GM19025 (cell line): ENCODE data around the gene HTR2A.
"Not testable (repeated sequence)": the region's sequence is repeated elsewhere in the genome, so short reads cannot be mapped to it uniquely, and the experiment has no call there.

ENCODE experiments used
- ATAC-seq: cut with Tn5 transposase; IDR thresholded peaks from one replicate; pipeline ENCODE4 v1.9.1; 2021; ENCODE audit warnings: mild to moderate bottlenecking, low read depth, moderate library complexity; ENCODE audit not compliant: unreplicated experiment

The HTR2A gene

DNA sequence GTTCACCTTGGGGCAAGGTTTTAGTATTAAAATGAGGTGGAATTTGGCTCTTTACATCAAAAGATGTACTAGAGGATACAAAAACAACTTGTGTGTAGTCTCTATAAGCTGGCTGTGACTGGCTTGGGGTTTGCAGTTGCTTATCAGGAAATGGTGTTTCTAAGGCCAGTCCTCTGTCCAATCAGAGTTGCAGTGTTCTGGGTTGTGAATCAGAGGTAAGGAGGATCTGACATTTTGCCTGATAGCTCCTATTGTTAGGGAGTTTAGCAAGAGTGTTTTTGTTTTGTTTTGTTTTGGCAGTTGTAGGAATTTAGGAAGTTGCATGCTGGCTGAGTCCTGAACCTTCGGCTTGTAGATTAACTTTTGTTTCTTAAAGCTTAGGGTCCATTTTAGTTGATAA is 79.8 kb downstream of the HTR2A start:
- ATAC-seq = no peak

DNA sequence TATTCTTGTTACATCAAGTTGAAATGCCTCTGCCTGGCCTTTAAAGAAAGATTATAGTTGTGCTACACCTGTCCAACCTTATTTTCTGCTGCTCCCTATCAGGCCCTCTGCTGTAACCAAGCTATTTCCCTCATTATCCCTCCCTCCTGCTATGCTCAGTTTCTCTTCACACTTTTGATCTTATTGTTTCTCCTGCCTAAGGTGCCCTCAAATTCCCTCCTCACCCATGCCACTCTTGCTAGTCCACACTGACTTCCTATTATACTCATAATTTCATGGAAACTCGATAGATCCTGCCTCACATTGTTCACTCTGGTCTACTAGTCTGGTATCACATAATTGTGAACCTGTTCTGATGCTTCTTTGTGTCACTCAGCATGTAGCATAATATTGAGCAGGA is 80.5 kb downstream of the HTR2A start:
- no peak for ATAC-seq

DNA sequence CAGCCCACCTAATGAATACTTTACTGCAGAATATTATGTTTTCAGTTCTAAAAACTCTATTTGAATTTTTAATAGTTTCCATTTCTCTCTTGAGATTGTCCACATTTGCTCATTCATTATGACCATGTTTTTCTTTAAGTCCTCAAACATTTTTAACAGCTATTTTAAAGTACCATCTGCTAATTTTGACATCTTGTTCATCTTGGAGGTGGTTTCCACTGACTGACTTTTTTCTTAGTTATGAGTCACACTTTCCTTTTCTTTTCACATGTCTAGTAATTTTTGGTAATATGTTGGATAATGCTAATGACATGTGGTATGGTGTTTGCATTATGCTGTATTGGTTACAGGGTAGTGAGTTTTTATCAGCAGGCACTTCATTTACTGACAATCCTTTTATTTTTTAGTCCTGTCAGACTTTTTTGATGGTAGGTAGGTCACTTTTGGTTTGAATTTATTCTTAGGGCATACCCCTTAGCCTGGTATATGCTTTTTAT is 84.5 kb downstream of the HTR2A start:
- no peak for ATAC-seq

DNA sequence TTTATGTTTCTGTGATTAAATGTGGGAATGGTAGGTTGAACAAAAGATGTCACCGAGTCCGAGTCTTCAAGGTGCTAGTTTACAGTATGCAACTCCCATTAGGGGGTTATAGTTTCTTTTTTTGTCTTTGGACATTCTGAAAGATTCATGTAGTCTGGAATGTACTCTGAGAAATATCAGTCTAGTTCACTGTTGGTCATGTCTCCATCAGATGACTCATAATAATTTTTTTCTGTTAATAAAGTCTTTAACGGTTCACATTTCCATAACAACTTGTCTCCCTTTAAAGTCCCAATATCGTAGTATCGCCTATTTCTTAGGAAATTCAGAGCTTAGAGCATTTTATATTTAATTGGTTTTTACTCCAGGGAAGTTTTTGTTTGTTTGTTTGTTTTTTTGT is 86.4 kb downstream of the HTR2A start:
- ATAC-seq = no peak

DNA sequence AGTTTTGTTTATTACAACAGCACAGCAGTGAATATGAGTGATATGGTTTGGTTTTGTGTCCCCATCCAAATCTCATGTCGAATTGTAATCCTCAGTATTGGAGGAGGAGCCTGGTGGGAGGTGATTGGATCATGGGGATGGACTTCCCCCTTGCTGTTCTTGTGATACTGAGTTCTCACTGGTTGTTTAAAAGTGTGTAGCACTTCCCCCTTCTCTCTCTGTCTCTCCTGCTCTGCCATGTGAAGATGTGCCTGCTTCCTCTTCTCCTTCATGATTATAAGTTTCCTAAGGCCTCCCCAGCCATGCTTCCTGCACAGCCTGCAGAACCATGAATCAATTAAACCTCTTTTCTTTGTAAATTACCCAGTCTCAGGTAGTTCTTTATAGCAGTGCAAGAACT is 91.9 kb downstream of the HTR2A start:
- ATAC-seq = not testable (repeated sequence)

DNA sequence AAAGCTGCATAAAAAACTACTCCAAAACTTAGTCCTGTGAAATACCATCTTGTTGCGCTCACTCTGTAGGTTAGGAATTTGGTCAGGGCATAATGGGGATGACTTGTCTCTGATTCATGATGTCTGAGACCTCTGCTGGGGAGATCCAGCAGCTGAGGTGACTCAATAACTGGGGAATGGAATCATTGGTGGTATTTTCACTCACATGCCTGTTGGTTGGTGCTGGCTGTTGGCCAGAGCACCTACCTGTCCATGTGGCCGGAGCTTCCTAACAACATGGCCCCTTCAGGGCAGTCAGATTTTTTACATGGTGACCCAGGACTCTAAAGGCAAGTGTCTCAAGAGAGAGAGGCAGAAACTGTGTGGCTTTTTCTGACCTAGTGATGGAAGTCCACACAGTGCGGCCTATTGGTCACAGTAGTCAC is 92.5 kb downstream of the HTR2A start:
- no peak for ATAC-seq

DNA sequence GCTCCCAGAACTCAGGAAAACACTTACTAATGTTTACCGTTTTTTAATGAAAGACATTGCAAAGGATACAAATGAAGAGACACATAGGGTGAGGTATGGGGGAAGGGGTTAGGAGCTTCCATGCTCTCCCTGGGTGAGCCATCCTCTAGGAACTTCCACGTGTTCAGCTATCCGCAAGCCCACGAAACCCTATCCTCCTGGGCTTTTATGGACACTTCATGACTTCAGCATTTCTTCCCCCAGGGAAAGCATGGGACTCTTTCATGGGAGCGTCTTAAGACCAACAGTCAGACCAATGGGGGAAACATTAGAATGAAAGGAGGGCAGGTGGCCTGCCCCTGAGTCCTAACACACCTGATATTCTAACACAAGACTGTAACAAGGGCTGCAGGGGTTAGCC is 93.3 kb downstream of the HTR2A start:
- no peak for ATAC-seq

DNA sequence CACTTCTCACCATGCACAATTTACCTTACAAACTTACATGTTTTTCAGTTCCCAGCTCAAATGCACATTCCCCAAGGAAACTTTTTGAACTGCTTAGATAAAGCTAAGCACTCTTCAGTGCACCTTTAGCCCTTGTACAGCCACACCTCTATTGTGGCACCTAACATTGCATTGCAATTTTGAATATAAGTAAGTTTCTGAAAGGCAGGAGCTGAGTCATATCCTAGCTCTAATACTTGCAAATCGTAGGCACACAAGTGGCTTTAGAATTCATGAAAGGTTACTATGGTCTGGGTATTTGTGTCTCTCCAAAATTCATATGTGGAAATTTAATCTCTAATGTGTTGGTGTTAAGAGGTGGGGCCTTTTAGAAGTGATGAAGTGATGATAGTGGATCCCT is 95.0 kb downstream of the HTR2A start:
- no peak for ATAC-seq

DNA sequence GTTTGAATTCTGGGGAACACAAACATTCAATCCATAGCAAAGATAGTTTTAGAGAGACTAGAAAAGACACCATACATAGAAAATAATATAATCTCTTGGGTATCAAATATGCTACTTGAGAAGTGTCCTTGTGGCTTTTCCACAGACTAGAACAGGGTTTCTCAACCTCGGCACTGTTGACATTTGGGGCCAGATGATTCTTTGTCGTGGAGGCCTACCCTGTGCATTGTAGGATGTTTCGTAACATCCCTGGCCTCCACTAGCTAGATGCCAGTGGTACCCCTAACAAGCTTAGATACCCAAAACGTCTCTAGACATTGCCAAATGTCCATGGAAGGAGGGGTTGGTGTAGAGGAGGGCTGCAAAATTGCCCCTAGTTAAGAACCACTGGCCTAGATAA is 97.7 kb downstream of the HTR2A start:
- no peak for ATAC-seq

DNA sequence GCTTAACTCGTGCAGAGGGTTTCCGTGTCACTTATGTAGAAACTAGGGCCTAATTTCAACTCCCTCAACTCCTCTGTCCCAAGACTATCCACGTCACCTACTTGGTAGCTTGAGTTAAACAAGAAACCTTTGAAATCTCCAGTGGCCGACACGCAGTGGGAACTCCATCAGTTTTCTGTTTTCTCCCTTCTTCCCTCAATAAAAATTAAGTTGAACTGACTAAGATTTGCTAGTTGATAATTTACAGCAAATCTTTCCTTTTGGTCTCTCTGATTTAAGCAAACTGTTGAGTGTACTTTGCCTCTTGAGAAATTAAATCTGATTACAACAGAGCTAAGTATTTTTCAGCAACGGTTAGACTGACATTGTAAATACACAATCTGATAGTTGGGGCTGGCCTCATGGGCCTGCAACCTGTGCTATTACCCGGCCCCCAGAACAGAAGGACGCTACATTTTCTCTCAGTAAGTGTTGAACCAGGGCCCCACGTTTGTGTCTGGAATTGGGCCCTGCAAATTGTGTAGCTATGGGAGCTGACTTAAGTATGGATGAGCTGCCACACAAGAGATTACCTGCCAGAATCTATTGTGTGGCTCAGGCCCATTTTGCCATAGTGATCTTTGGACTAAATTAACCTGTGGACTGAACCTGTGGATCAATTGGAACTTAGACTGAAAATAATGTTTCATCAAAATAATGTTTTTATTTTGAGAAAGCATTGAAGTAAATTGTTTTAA is 99.2 kb downstream of the HTR2A start:
- no peak for ATAC-seq

DNA sequence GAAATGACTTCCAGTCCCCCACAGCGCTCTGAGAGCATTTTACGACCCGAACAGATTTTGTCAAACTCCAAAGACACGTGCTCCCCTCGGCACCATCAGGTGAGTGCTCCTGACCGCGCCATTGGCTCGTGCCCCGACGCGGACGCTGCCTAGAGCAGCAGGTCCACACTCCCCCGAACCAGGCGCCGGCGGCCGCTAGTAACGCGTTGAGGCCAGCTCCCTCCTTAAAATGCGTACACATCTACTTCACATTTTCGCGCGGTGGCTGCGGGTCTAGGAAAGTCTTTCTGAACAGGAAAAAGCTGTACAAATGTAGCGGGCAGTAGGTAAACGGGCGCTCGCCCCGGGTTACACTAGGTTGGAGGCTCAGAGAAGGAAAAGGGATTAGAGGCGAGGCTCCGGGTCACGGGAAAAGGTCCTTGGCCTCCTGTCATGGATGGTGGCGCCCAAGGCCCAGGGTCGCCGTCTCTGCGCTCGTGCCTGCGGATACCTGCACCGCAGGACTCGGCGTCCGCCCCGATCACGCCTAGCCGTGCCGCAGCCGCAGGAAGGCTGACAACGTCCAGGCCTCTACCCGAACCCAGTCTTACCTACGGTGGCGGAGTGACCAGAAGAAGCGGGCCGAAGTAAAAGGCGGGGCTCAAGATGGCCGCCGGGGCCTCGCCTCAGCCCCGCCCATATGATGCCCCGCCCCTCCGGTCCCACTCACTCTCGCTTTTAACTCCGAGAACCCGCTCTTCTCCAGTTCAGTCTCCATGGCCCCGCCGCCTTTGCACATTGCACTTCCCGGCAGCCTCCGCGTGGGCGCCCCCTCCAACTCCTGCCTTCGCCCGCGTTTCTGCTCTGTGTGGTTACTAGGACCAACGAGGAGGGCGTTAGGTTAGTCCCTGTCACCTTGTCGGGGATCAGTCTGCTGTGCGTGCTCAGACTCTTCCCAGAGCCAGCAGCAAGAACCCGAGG is 100.1 kb downstream of the HTR2A start, which contains the start of gene ESD:
Gene ESD (minus strand): TSS at position 647 of the 960 bp plus-strand sequence. CDS start 5,748 bp downstream, outside the sequence.
- ATAC-seq = peak; percentile 94

DNA sequence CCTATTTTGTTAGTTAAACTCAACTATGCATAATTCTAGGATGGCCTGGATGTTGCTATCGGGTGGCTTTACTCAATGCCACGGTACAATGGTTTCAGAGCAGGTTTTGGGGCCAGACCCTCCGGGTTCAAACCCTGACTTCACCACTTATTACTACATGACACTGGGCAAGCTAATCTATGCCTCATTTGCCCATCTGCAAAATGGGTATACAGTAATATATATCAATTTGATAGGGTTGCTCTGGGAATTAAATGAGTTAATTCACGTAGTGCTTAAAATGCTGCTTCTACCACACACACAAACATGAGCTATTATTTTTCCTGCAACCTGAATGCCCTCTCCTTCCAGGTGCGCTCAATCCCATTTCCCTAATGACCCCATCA is 100.7 kb downstream of the HTR2A start:
- no peak for ATAC-seq

DNA sequence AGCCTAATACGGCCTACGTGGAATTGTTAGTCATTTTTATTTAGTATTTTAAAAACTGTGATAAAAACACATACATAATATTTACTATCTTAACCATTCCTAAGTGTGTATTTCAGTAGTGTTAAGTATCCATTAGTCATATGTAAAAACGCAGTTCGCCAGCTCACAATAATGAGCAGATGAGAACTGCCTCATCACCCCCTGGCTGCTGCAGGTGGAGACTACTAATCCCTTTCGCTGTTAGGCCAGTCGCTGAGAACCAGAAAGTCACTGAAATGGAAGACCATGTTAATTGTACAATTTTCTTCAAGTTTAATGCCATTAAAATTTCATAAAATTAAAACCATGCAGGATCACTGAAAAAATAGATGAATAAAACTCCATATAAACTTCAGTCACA is 101.5 kb downstream of the HTR2A start:
- no peak for ATAC-seq

DNA sequence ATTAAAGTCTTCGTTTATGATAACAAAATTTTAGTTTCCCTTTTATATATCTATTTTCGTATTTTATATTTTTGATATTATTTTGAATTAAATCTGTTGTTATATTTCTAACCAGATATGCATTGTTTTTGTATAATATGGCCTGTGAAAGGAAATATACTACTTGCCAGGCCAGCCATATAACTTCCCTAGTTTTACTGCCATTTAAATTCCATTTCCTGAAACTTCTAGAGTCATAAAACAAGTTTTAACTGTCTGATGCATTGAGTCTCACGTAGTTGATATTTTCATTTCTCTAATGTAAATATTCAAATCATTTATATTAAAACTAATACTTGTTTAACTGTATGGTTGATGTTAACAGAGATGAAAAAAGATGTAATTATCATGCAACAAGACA is 113.3 kb downstream of the HTR2A start:
- ATAC-seq = no peak

DNA sequence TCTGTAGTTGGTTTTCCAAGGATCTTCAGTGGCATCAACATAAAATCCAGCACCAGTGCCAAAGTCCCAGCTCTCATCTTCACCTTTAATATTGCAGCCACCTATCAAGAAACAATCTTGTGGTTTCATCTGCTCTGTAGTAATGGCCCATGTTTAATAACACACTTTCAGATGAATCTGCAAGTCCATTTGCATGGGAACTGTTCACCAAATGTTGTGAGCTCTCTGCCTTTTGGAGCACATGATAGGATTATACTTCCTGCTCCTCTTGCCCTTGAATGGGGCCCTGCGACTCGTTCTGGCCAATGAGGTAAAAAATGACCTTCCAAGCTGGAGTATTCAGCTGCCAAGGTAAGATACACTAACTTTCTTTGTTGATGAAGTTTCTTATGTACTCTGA is 114.2 kb downstream of the HTR2A start:
- ATAC-seq = no peak

DNA sequence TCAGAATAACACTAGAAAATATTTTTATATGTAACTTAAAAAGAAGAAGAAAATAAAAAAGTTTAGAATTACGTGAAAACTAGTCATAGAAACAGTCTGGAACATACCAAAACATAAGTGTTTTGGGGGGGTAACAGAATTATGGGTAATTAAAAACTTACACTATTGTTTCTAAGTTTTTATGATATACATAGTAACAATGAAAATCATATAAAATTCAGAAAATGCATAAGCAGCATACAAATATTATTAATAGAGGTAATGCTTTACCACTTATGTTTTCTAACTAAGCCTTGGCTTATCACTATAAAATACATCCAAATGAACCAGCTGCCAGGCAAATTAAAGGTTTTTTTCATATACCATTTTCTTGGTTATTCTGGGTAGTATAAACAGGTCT is 114.8 kb downstream of the HTR2A start:
- ATAC-seq = no peak
